Middle frontal gyrus (tissue), 1 donor: Measurements from ENCODE around the gene KRTAP5-4.
A peak's percentile ranks its signal among the peaks of the same experiment; 100 is the strongest.

Experiments used
- DNase-seq: peaks from one replicate; pipeline ENCODE4 v3.0.0-alpha.2; 2015; ENCODE audit warnings: low spot score; ENCODE audit errors: extremely low spot score

Gene KRTAP5-4

GRCh38 chr11:1573903-1574237, 48.1 kb downstream of the KRTAP5-4 start:
- DNase-seq: no peak

DNA sequence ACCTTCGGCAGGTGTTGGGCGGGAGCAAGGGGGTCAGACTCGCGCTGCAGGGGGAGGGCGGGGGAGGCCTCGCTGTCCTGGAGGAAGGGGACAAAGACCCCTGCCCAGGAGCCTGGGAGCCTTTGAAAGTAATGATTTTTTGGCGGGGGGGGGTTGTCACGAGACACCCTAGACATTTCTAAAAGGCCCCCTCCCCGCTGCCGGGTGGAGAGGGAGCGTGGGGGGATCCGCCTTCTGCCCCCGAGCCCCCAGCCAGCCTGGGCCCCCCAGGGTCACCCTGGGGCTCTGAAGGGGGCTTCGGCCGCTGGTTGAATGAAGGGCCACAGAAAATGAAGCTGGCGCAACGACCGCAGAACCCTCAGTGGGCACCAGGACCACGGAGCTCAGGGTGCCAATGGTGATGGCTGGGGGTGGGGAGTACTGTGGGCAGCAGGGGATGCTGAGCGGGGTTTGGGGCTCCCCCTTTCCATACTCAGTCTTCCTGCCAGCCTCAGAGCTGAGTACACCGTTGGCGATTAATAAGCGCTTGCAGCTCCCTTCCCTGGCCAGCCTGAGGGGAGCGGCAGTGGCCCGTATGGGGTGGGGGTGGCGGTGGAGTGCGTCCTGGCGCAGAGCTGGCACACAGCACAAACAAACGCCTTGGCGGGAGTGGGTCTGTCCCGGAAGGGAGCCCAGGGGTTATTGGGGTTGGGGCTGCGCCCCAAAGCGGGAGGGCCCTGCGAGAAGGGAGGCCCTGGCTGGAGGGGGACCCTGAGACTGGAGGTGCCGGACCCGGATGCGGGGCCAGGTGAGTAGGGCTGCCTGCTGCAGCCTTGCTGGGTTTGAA, 48.6 kb downstream of the KRTAP5-4 start:
- DNase-seq: no peak

- peak; percentile 82 for DNase-seq
These were observed 49.5 kb downstream of the KRTAP5-4 start, which contains the start of gene DUSP8 for GRCh38 chr11:1572197-1573076. DUSP8 (minus strand) TSS chr11:1572271; CDS start chr11:1565826, 6,445 bp downstream.

GRCh38 chr11:1571760-1572196, 50.2 kb downstream of the KRTAP5-4 start:
- no peak for DNase-seq
